Measurements from ENCODE around the gene PPP2R2C. TPM values are rescaled to one million over a fixed set of nuclear protein-coding genes. Genes with fewer than 3 reads are reported as not detected.

PPP2R2C gene
- total RNA-seq, 4 donors from 2014 or later = 50.7 to 81.3 (median 62.0) TPM

DNA sequence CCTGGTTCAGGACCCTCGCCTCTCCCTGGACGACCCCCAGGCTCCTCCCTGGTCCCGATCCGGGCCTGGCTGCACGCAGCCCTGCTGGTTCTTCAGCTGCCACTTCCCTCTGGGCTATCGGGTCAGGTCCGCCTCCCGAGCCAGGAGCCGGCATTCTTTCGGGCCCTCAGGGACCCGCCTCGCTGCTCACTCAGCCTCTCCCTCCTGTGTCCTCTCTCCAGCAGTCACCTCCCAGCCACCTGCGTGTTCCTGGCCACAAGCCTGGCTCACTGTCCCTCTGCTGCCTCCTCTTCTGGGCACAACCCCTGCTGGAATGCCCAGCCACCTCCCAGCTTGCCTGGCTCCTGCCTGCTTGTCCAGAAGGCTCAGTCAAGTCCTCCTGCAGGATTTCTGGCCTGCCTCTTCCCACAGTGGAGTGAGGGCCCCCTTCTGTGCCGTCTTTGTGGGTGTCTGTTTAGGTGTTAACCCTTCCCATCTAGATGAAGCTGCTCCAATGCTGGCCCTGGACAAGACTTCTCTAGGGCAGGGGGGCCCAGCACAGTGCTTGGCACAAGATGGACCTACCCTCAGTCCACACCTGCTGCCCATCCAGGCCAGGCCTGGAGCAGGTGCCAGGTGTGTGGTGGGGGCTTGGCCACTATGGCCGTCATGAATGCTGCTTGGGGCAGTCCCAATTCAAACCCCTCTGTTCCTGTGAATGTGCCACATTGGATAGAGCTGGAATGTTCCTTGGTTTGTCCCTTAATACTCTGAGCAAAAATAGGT is 200.5 kb downstream of the PPP2R2C start:
- no peak for DNase-seq (ENCODE audit: low spot score in 2 of 2)
- intact Hi-C loops (cut with DNase I; ENCODE audit: low total_unique reads) = no loop called here
- no peak overlapping the region for H3K4me3 ChIP-seq (ENCODE audit: low read depth, poor library complexity, severe bottlenecking)
- 31 to 41% methylated on average over 15 of the region's 15 CpGs for WGBS, 2 donors
- no peak for TF ChIP-seq CTCF (IDR thresholded peaks at IDR 0.05)
- TF ChIP-seq POLR2A (IDR thresholded peaks at IDR 0.05) = no peak

GRCh38 chr4:6271206-6271605 is 201.2 kb downstream of the PPP2R2C start:
- no peak for DNase-seq (ENCODE audit: low spot score in 2 of 2)
- intact Hi-C loops (cut with DNase I; ENCODE audit: low total_unique reads) = no loop called here
- WGBS, 2 donors = 61 to 70% methylated on average over 9 of the region's 9 CpGs
- no peak for TF ChIP-seq POLR2A (IDR thresholded peaks at IDR 0.05)
- TF ChIP-seq CTCF (IDR thresholded peaks at IDR 0.05) = no peak
- H3K4me3 ChIP-seq (ENCODE audit: low read depth, poor library complexity, severe bottlenecking) = no peak overlapping the region

DNA sequence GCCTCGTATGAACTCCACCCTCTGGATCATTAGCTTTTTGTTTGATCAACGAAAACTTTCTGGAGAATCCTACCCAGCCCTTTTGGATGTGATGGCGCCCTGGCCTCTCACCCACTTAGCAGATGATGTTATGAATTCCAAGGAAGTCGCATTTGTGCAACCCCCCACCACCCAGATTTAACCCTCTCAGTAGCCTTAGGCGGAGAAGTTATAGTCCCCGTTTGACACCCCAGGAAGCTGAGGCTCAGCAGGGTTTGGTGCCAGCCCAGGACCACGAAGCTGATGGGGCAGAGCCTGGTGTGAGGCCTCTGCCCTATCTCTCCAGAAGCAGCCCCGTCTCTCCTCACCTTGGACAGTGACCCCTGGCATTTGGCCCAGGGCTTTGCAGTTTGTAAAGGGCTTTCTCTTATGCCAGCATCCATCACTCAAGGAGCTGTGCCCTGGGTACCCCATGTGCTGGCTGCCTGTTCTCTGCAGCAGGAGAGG is 201.7 kb downstream of the PPP2R2C start:
- no peak for DNase-seq (ENCODE audit: low spot score in 2 of 2)
- H3K4me3 ChIP-seq (ENCODE audit: low read depth, poor library complexity, severe bottlenecking) = no peak overlapping the region
- no peak for TF ChIP-seq CTCF (IDR thresholded peaks at IDR 0.05)
- TF ChIP-seq POLR2A (IDR thresholded peaks at IDR 0.05) = no peak
- WGBS, 2 donors = 27 to 35% methylated on average over 8 of the region's 8 CpGs
- intact Hi-C loops (cut with DNase I; ENCODE audit: low total_unique reads) = no loop called here

Other genes with a start within 250 kb of the PPP2R2C start
- 10 to 100 TPM; 39.4 to 48.6 (median 45.1) TPM for gene WFS1, start 202.8 kb downstream of the PPP2R2C start, total RNA-seq
- 10 to 100 TPM; 14.1 to 33.7 (median 27.0) TPM for gene MAN2B2, start 102.6 kb upstream of the PPP2R2C start, total RNA-seq
- gene MRFAP1, start 168.1 kb upstream of the PPP2R2C start, total RNA-seq = 100 to 1,000 TPM; 136 to 234 (median 170) TPM
- gene S100P, start 221.3 kb upstream of the PPP2R2C start, total RNA-seq = 10 to 100 TPM in 3 of 4 donors, 1 to 10 TPM in 1; 5.3 to 43.7 (median 15.7) TPM
- 10 to 100 TPM; 52.8 to 73.8 (median 69.1) TPM for gene MRFAP1L1, start 237.3 kb upstream of the PPP2R2C start, total RNA-seq
- gene BLOC1S4, start 243.6 kb upstream of the PPP2R2C start, total RNA-seq = 10 to 100 TPM; 17.9 to 24.3 (median 22.8) TPM